ENCODE measurements around the gene NETO1. TPM values are rescaled to one million over a fixed set of nuclear protein-coding genes. Genes with fewer than 3 reads are reported as not detected.

NETO1 gene
- polyA plus RNA-seq, 1 of the 3 experiments (the other 2 are of a cell fraction): not detected

GRCh38 chr18:72846736-72847533, 20.9 kb downstream of the NETO1 start:
- H3K4me2 ChIP-seq: no peak overlapping the region
- H3K4me1 ChIP-seq (ENCODE audit: control insufficient read depth in 1 of 2, insufficient read depth in 2 of 2, low read depth in 1 of 2, low read length in 1 of 2): no peaks in the 10 kb centered on the region
- H3K9ac ChIP-seq: no peak overlapping the region
- ChIA-PET CTCF (no interaction called here), POLR2A (no interaction called here)
- H3K9me2 ChIP-seq: no peaks in the 10 kb centered on the region
- H3F3A ChIP-seq (replicated peaks; ENCODE audit: insufficient read depth): no peaks in the 10 kb centered on the region
- no peak overlapping the region for H3K4me3 ChIP-seq (ENCODE audit: low read depth in 2 of 2, low read length in 1 of 2)
- 1% methylated on average over 7 of the region's 7 CpGs for WGBS (ENCODE audit: low lambda C conversion rate)
- TF ChIP-seq, protein P1, sequence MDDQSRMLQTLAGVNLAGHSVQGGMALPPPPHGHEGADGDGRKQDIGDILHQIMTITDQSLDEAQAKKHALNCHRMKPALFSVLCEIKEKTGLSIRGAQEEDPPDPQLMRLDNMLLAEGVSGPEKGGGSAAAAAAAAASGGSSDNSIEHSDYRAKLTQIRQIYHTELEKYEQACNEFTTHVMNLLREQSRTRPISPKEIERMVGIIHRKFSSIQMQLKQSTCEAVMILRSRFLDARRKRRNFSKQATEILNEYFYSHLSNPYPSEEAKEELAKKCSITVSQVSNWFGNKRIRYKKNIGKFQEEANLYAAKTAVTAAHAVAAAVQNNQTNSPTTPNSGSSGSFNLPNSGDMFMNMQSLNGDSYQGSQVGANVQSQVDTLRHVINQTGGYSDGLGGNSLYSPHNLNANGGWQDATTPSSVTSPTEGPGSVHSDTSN (IDR thresholded peaks at IDR 0.05): no peak
- TF ChIP-seq RCOR1 (IDR thresholded peaks at IDR 0.05; ENCODE audit: low read length): no peak
- no peak for TF ChIP-seq SMC3 (IDR thresholded peaks at IDR 0.05; ENCODE audit: low read depth, low read length)
- TF ChIP-seq FOXM1 (IDR thresholded peaks at IDR 0.05; ENCODE audit: low read depth): no peak
- no peak for TF ChIP-seq MEF2A (IDR thresholded peaks at IDR 0.05; ENCODE audit: borderline replicate concordance, low read depth)
- no peak for TF ChIP-seq NFIC (IDR thresholded peaks at IDR 0.05; ENCODE audit: borderline replicate concordance)
- no peak for TF ChIP-seq USF2 (IDR thresholded peaks at IDR 0.05; ENCODE audit: borderline replicate concordance, low read depth, low read length)
- TF ChIP-seq RXRA (IDR thresholded peaks at IDR 0.05; ENCODE audit: borderline replicate concordance, low read depth): no peak
- no peak for TF ChIP-seq TEAD4 (IDR thresholded peaks at IDR 0.05; ENCODE audit: borderline replicate concordance, insufficient read depth)
- H3K36me3 ChIP-seq (replicated peaks in 1 of 2; ENCODE audit: control insufficient read depth in 1 of 2, insufficient read depth in 2 of 2, low read length in 1 of 2): no peaks in the 10 kb centered on the region
- no peak overlapping the region for H3K27ac ChIP-seq (ENCODE audit: low read depth in 2 of 2, low read length in 1 of 2)
- no peak for DNase-seq
- H3K9me3 ChIP-seq: no peaks in the 10 kb centered on the region
- no peak overlapping the region for H2AFZ ChIP-seq (ENCODE audit: low read depth)
- no peaks in the 10 kb centered on the region for H4K20me1 ChIP-seq (ENCODE audit: insufficient read depth)
- no peaks in the 10 kb centered on the region for H3K27me3 ChIP-seq (ENCODE audit: insufficient read depth)
- no peaks in the 10 kb centered on the region for H3K79me2 ChIP-seq (ENCODE audit: insufficient read depth)

GRCh38 chr18:72843743-72844142, 24.0 kb downstream of the NETO1 start:
- H2AFZ ChIP-seq (ENCODE audit: low read depth): no peak overlapping the region
- CTCF ChIA-PET: interaction anchor here (1.0 kb wide), 1 partner anchor 15 kb away, joined by 3 read pairs; no protein-coding TSS in a partner anchor
- POLR2A ChIA-PET: no interaction called here
- no peaks in the 10 kb centered on the region for H3K9me2 ChIP-seq
- H3K36me3 ChIP-seq (replicated peaks in 1 of 2; ENCODE audit: control insufficient read depth in 1 of 2, insufficient read depth in 2 of 2, low read length in 1 of 2): no peaks in the 10 kb centered on the region
- no peak for TF ChIP-seq FOSL2 (IDR thresholded peaks at IDR 0.05; ENCODE audit: borderline replicate concordance, low read depth)
- H4K20me1 ChIP-seq (ENCODE audit: insufficient read depth): no peaks in the 10 kb centered on the region
- H3F3A ChIP-seq (replicated peaks; ENCODE audit: insufficient read depth): no peaks in the 10 kb centered on the region
- H3K4me2 ChIP-seq: no peak overlapping the region
- H3K79me2 ChIP-seq (ENCODE audit: insufficient read depth): no peaks in the 10 kb centered on the region
- no peaks in the 10 kb centered on the region for H3K4me1 ChIP-seq (ENCODE audit: control insufficient read depth in 1 of 2, insufficient read depth in 2 of 2, low read depth in 1 of 2, low read length in 1 of 2)
- H3K27me3 ChIP-seq (ENCODE audit: insufficient read depth): no peaks in the 10 kb centered on the region
- H3K4me3 ChIP-seq (ENCODE audit: low read depth in 2 of 2, low read length in 1 of 2): no peak overlapping the region
- WGBS (ENCODE audit: low lambda C conversion rate): 15% methylated on average over 8 of the region's 8 CpGs
- H3K9ac ChIP-seq: no peak overlapping the region
- no peak overlapping the region for H3K27ac ChIP-seq (ENCODE audit: low read depth in 2 of 2, low read length in 1 of 2)
- no peaks in the 10 kb centered on the region for H3K9me3 ChIP-seq
- no peak for DNase-seq
